Posterior cingulate gyrus (tissue), 11 donors: ENCODE data around the gene KRT31.
"Not testable (repeated sequence)": the region's sequence is repeated elsewhere in the genome, so short reads cannot be mapped to it uniquely, and the experiment has no call there.

Source experiments
- DNase-seq, 10 donors: peaks; one replicate each; pipeline versions ENCODE4 v3.0.0 to v3.0.0-alpha.2; 2020 to 2021; ENCODE audit warnings: mixed read lengths in 3 of 10
- intact Hi-C: fragments of 100-400 bp; cut with DNase I; formaldehyde crosslinking; loops from one replicate; pipeline ENCODE4 v1.15.1; 2023

Gene KRT31

DNA sequence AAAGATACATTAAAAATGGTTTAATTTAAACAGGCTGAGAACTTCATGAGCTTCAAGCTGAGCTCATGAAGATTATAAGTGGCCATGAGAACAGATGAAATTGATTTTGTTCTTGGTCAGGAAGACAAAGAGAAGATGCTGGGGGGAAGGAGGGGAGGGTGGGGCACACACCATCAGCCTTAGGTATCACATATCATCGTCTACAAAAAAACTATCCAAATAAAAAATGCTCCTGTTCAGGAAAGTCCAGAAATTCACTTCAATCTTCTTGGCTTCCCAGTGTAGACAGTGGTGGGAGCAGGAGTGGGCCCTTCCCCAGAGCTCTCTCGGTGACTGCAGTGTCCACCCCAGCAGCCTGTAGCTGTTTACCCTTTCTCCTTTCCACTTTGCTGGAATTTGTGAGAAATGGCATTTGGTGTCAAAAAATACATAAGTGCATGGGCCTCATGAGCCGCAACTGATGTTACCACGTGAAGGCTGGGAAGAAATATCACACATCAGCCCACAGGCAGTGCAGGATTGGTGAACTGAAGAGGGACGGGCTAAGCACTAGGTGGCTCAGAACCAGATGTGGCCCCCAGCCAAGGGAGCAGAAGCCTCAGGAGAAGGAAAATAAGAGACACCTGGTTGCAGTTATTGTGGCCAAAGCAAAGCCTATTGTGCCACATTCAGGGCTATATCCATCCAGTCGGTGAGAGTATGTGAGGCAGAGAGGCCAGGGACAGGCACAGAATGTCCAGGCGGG is 20.9 kb upstream of the KRT31 start:
- no peak for DNase-seq
- intact Hi-C loops = no loop called here

DNA sequence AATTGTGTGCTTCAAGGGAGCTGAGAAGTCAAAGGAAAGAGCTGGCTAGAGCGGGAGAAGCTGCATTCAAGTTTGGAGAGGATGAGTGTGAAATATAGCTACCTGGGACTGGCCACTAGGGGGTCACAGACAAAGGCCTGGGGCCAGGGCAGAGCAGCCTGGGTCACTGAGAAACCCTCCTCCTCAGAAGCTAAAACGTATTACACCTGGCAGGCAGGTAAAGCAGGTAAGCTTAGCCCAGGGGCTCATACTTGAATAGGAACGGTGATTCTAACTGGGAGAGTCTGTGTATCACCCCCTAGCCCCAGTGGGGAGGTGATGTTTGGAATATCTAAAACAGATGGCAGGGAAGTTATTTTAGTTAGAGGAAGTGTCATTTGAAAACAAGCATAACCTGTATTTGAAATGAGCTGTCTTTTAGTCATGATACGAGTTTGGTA is 20.2 kb upstream of the KRT31 start:
- no peak for DNase-seq
- intact Hi-C loops = no loop called here

DNA sequence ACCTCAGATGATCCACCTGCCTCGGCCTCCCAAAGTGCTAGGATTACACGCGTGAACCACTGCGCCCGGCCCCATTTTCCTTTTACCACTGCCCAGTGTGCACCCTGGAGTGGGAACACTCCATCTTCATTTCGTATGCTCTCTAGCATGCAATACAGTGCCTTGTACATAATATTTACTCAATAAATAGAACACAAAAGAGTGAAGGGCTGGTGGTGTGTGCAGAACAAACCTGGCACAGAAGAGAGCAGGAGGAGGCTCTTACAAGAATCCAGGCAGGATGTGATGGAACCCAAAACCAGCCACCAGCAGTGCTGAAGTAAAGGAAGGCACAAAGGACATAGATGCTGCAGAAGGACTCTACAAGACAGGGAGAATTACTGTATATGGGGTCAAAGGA is 19.7 kb upstream of the KRT31 start:
- DNase-seq = no peak
- intact Hi-C loops = no loop called here

DNA sequence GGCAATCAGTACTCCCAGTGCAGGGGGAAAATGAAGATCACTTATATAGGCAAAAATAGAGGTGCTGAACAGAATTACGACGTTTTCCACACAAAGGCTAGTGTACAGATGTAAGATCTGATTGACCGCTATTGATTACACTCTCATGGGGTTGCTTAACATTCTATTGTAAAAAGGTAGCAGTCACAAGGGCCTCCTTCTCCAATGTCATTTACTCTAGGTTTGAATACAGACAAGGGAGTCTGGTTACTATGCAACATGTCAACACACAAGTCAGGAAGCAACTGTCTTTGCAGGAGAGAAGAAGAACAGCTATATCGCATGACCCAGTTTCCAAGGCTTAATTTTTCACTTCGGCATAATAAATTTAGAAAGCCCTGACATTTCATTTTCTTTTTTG is 19.1 kb upstream of the KRT31 start:
- intact Hi-C loops = no loop called here
- no peak for DNase-seq

DNA sequence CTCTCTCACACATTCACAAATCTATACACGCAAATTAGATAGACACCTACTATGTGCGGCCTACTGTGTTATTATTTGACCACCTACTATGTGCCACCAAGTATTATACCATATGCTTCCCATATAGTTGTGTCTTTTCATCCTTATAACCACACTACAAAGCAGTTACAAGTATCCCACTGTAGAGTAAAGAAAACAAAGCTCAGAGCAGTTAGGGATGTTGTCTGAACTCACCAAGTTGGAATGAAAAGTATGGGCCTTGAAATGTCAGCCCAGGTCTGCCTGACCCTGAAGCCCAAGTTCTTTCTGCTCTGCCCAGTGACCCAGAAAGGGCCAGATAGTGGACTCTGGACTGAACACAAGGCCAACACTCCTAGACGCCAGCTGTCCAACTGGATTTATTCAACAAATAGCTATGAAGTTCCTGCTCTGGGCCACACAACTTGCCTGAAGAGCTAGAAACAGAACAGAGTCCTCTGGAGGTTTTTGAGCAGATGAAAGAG is 18.5 kb upstream of the KRT31 start:
- intact Hi-C loops = no loop called here
- DNase-seq = no peak

DNA sequence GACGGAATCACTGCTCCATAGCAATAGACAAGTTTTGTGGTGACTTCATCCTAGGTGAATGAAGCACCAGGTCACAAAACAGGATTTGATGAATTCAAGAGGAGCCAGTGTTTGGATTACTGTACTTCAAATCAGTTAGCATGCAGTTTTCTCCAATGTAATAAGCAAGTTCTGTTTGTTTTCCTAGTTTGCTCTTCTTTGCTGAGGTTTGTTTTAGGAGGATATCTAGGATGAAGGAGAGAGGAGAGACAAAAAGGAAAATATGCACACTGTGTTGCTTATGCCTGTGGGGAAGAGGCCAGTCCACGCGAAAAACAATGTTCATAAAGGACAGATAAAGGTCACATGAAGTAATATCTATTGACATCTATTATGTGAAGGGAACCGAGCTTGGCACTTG is 18.0 kb upstream of the KRT31 start:
- DNase-seq = no peak
- intact Hi-C loops = no loop called here

DNA sequence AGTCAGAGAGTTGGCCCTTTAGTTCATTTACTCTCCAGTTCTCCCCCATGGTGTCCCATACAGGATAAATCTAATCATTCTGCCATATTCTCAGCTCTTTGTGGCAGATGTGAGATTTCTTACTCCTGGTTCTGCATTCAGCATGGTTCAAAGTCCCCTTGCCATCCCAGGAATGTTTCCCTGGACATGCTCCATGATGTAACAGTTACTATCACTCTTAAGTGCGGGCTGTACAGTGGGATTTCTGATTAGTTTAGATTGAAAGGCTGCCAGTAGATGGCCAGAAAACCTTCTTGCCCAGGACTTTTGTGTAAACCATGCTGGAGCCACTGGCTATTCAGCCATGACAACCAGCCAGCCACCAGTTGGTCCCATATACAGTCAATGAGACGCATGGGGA is 16.6 kb upstream of the KRT31 start:
- intact Hi-C loops = no loop called here
- no peak for DNase-seq

DNA sequence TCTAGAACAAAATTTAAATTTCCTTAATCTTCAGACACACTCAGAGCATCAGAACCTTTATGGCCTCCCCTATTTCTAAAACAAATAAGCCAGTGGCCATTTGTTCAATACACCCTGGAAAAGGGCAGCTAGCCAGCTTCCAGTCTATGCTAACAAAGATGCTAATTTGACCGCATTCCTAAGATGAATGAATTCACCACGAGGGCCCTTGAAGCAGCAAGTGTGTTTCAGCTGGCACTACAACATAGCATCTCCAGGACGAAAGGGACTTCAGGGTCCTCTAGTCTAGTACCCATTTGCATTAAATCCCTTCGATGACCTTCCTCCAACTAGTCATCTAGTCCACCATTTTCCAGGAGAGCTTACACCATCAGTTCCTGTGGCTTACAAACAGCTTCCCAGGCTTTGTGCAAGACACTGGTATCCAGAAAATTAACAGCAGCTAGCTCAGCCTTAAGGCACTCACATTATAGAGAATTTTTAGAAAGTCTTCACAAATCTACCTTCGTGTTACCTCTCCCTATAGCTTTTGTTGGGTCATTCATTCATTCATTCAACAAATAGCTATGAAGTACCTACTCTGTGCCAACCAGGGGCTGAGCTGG is 16.0 kb upstream of the KRT31 start:
- intact Hi-C loops = no loop called here
- no peak for DNase-seq

DNA sequence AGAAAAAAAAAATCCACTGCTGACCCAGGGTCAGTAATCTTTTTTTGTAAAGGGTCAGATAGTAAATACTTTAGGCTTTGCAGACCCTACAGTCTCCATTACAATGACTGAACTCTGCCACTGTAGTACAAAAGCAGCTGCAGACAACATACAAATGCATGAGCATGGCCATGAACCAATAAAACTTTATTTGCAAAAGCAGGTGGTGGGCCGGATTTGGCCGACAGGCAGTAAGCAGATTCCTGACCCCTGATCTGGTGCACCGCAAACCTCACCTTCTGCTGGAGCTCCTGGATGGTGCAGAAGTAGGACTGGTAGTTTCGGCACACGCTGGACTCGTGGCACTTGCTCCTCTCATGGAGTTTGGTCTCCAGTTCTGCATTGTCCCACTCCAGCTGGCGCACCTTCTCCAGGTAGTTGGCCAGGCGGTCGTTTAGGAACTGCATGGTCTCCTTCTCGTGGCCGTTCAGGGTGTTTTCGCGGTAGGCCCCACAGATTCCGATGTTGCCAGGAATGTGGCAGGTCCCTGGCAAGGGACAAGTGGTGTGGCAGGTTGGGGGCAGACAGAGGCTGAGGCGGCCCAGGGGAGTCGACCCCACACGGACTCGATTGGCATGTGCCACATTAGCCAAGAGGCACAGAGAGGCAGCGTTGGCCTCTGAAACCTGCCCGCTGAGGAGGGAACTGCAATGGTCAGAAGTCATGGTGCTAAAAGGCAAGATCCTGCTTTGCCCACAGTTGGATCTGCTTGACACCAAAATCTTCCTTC is 13.8 kb upstream of the KRT31 start:
- DNase-seq = no peak
- intact Hi-C loops = no loop called here

DNA sequence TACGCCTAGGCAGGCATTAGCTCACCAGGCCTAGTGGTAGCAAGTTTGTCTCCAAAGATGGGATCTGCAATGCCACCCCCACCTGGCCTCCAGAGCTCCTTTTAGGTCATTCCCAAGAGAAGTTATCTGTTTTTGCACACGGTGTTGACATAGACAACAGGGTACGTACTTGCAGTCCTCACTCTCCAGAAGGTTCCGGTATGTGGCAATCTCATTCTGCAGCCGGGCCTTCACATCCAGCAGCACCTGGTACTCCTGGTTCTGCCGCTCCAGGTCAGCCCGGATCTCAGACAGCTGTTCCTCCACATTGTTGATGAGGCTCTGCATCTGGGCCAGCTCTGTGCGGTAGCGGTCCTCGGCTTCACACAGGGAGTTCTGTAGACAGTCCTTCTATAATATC is 9.8 kb upstream of the KRT31 start:
- intact Hi-C loops = no loop called here
- no peak for DNase-seq

DNA sequence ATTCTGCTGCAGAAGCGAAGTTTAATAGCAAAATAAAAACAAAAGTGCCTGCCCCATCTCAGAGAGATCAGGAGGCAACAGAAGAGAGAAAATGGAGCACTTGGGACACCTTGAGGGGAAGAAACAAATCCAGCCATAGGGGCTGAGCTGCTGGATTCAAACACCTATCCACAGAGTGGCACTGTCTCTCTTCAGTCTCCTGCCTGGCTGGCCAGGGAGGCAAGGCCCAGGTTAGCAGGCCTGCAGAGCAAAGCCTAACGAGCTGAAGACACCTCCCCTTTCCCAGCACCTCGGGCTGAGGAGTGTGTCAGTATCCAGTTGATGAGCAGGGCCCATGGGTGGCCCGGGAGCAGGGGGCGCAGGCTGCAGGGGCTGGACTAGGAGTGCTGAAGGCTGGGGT is 8.8 kb upstream of the KRT31 start:
- no peak for DNase-seq
- intact Hi-C loops = no loop called here

DNA sequence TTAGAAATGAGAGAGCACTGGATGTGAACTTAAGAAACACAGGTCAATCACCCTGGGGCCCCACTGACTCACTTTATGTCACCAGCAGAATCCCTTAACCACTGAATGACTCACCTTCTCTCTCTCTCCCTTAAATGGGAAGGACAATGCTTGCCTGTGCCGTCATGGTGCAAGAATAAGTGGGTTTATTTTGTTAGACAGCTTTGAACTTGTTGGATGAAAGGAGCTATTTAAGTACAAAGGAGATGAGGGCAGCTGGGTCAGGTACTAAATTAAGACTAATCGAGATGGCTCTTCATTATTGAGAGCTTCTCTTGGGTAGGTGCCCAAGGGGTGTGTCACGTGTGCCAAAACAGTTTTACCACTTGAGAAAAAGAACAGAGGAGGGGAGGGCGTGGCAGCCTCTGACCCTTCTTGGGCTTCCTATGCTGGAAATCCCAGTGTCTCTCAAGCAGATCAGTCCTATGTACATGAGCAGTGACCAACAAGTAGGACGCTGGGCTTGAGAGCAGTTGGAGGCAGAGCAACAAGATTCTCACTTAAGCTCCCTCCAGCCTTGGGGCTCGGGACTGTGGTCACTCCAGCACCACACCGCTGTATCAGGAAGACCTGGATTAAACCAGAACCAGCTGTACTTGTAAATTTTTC is 6.7 kb upstream of the KRT31 start:
- no peak for DNase-seq
- intact Hi-C loops = no loop called here

DNA sequence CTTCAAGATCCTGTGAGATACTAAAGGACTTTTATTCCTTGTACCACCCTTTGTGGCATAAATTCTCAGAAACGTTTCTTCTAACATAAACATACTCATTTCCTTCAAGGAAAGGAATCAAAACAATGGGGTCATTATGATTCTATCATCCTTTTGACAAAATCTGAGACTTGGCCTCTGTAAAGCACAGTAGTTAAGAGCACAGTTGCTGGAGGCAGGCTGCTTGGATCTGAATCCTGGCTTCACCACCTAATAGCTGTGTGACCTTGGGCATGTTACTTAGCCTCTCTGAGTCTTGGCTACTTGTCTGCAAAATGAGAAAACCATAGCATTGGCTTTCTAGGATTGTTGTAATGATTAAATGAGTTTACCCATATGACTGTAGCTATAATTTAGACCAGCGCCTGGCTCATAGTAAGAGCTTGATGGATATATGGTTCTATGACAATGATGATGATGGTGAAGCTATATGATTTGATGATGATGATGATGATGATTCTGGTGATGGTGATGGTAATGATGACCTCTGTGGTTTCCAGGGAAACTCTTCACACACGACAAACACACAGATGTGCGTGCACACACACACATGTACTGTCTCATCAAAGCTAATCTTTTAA is 6.1 kb upstream of the KRT31 start:
- intact Hi-C loops = no loop called here
- no peak for DNase-seq

DNA sequence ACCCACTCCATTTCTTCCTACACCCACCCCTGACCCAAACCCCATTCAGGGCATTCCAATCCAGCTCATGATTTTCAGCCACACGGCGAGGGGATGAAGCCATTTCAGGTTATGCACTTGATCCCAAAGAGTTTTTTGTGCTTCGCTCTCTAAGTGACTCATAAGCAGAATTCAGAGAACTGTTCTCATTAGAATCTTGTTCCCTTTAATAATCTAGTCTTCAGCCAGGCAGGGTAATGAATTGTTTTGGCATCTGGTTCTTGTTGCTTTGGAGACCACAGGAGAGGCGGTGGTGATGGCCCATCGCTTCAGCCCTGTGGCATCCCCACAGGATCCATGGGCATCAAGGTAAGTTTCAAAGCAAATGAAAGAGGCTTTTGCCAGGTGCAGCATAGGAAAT is 4.8 kb upstream of the KRT31 start:
- no peak for DNase-seq
- intact Hi-C loops = no loop called here

DNA sequence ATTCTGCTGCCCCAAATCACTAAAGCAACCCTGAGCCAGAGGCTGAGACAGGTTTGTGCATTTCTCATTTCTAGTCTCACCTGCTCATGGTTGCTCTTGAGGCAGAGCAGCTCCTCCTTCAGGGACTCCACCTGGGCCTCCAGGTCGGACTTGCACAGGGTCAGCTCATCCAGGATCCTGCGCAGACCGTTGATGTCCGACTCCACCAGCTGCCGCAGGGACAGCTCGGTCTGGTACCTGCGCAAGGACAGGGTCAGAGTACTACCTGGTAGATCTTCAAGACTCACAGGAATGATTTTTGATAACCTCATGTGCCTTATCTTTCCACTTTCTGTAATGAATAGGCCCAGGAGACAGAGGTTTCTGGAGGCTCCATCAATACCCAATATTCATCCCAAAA is 1.1 kb downstream of the KRT31 start:
- peak in 1 of 10 donors; percentile 75 for DNase-seq
- intact Hi-C loops = no loop called here

DNA sequence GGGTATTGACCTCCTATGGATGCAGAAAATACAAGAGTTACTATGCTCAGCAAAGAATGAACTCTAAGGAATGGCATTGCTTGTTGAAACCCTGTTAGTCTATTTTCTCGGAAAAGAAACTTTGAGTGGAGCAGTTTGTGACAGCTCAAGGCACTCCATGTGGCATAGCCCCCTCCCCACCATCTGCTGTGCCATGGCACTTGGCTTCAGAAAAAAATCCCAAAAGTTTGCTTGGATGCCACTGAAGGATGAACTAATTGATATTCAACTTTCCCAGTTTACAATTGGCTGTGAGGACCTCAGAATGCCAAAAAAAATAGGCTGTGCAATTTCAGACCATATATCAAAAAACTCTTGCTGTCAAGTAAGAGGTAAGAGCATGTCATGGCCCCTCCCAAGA is 1.8 kb downstream of the KRT31 start:
- intact Hi-C loops = no loop called here
- no peak for DNase-seq

DNA sequence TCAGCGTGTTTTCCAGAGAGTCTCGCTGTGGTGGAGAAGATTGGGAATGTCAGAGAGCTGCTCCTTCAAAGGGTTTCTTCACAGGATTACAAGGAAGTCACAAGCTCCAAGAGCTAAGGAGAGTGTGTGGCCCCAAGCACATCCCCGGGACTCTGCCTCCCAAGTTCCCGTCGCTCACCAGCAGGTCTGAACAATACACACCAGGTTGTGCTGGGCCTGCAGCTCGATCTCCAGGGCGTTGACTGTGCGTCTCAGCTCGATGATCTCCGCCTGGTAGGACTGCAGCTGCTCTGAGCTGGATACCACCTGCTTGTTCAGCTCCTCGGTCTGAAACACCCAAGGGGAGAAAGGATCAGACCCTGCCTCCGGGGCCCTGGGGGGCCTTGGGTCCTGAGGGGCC is 2.4 kb downstream of the KRT31 start:
- intact Hi-C loops, DNase-seq: not testable (repeated sequence)

DNA sequence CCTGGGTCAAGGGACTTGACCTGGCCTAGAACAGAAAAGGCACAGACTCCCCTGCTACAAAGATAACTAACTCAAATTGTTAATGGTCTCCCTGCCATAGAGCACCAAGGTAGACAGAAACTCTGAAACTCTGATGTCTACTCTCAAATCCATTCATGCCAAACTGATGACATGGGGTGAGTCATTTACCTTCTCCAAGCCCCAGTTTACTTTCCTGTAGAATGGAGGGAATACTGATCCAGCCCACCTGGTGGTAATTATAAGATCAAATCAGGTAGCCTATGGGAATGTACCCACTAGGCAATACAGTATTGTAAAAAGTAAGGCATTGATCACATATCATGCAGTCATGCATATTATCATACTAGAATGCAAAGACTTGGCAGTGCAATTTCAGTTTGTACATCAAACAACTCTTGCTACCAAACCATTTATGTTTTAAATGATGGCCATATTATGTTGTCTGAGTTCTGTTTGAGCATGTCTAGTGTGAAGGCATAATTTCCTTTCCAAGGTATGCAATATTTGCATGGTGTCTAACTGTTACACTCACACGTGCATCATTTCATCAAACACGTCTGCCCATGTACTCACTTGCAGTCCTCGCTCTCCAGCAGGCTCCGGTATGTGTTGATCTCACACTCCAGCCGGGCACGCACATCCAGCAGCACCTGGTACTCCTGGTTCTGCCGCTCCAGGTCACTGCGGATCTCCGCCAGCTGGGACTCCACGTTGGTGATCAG is 3.0 kb downstream of the KRT31 start:
- intact Hi-C loops = no loop called here
- DNase-seq = no peak

DNA sequence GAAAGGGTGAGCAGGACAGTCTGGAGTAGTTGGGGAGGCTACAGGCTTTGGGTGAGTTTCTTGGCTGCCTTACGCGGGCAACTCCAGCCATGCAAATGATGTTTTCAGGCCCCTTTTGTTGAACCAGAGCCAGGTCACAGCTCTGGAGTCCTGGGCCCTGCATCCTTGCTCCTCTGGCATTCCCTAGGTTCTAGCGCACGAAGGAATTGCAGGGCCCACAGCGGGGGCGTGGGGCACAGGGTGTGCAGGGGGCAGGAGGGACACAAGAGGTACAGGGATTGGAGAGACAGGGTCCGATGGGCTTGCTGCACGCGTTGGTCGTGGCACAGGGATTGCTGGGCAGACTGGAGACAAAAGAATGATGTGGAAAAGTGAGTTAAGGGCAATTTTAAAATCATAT is 3.6 kb downstream of the KRT31 start:
- intact Hi-C loops = no loop called here
- DNase-seq = no peak

DNA sequence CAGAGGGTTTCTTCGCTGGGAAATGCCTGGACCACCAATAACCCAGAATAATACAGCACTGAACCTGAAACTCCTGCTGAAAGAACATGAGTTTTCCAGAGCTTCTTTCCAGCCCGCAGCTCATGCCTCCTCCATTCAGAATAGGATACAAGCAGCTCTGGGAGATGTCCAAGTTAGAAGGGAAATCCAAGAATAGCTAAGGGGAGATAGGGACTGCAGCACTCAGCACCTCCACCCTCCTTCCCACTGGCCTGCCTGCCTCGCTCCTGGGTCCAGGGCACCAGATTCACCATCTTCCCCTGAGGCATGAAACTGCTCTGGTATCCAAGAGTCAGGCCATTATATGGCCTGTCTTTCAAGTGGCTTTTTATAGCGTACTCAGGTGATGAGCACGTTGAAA is 4.1 kb downstream of the KRT31 start:
- no peak for DNase-seq
- intact Hi-C loops = no loop called here
